Measurements from ENCODE around the gene PPFIBP1.
"Not testable (repeated sequence)": the region's sequence is repeated elsewhere in the genome, so short reads cannot be mapped to it uniquely, and the experiment has no call there.

The PPFIBP1 gene

GRCh38 chr12:27730097-27730588, 206.1 kb downstream of the PPFIBP1 start:
- no peak for DNase-seq

GRCh38 chr12:27732281-27732680, 208.3 kb downstream of the PPFIBP1 start:
- no peak for DNase-seq

GRCh38 chr12:27733052-27733656, 209.1 kb downstream of the PPFIBP1 start:
- no peak for DNase-seq

GRCh38 chr12:27733791-27734190, 209.8 kb downstream of the PPFIBP1 start:
- DNase-seq, result no peak

DNA sequence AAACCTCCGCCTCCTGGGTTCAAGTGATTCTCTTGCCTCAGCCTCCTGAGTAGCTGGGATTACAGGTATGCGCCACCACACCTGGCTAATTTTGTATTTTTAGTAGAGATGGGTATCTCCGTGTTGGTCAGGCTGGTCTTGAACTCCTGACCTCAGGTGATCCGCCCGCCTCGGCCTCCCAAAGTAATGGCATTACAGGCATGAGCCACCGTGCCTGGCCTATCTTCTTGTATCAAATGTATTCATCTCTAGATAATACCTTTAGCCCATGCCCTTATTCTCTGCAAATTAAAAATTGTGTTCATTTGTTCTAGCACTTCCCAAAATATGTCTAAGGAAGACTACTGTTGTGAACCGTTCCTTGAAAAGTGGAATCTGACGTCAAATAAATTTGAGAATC, 210.3 kb downstream of the PPFIBP1 start:
- not testable (repeated sequence) for DNase-seq

GRCh38 chr12:27743601-27744000, 219.6 kb downstream of the PPFIBP1 start:
- DNase-seq, result no peak

All from effector CD4-positive, alpha-beta T cell (primary cell).